MG63 (cell line): ENCODE data around the gene WASL. TPM values are rescaled to one million over a fixed set of nuclear protein-coding genes. Genes with fewer than 3 reads are reported as not detected.

Experiments used
- DNase-seq: peaks from one replicate; pipeline ENCODE4 v3.0.0-alpha.2; 2020
- H3K27me3 ChIP-seq: fragments of 250-450 bp; sonication (Bioruptor Pico); 2 replicates; pipeline ENCODE4 v1.5.1; 2020; ENCODE audit warnings: mild to moderate bottlenecking, moderate library complexity
- H3K36me3 ChIP-seq: fragments of 250-450 bp; sonication (Bioruptor Pico); 2 replicates; pipeline ENCODE4 v1.5.1; 2020; ENCODE audit warnings: mild to moderate bottlenecking, moderate library complexity
- H3K4me3 ChIP-seq: fragments of 250-450 bp; sonication (Bioruptor Pico); 2 replicates; pipeline ENCODE4 v1.5.1; 2020; ENCODE audit warnings: mild to moderate bottlenecking, moderate library complexity
- H3K9me3 ChIP-seq: fragments of 250-450 bp; sonication (Bioruptor Pico); 2 replicates; pipeline ENCODE4 v1.5.1; 2020; ENCODE audit warnings: mild to moderate bottlenecking, moderate library complexity
- total RNA-seq: library from RNA; depleted of rRNA; stranded (reverse); fragments of >200 nt; shearing (Covaris generic); gene quantifications from 2 replicates; pipeline ENCODE4 v1.2.3, GENCODE V29; 2014; ENCODE audit warnings: low replicate concordance

The WASL gene
- total RNA-seq, 1 experiment from 2014 or later = 1.4 TPM

DNA sequence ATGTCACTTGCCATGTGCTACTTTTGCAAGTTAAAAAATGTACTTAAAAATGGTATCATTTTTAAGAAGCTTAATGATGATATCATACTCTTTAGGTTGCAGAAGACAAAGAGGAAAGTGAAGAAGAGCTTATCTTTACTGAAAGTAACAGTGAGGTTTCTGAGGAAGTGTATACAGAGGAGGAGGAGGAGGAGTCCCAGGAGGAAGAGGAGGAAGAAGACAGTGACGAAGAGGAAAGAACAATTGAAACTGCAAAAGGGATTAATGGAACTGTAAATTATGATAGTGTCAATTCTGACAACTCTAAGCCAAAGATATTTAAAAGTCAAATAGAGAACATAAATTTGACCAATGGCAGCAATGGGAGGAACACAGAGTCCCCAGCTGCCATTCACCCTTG lies 87.0 kb downstream of the WASL start:
- Histone ChIP-seq H3K9me3 (no peaks in the 10 kb centered on the region), H3K4me3 (no peak overlapping the region), H3K36me3 (no peaks in the 10 kb centered on the region), H3K27me3 (no peaks in the 10 kb centered on the region)
- DNase-seq = no peak

DNA sequence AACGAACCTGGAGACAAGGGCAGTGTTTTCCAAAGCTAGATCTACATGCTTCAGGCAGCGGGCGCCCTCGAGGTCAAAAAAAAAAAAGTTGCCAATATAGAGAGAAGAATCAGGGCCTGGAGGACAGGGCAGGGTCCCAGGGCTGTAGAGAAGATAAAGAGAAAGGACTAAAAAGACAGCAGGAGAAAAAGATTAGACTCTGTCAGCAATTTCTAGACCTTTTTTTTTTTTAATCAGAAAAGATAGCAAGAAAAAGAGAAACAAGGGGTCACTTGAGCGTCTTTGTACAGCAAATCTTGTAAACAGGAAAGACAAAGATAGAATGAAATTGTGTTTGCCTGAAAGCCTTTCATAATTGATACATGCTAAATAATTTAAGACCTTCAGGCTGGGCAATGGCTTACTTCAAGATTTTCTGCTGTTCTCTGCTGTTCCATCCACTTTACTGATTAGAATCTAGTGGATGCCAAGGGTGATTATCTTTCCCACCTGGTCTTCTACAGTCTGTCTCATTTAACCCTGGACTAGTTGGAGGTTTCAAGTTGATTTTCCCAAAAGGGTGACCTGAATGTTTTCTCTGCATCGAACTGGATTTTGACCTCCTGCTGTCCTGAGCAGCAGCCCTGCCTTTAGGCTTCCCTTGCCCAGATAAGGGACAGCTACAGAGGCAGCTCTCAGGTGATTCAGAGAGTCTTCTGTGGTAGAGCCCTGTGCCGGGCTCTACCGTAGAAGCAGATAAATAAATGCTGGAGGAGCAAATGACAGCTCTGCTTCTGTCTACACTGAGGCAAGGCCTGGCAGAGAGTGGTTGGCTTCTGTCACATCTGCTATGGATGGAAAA lies 88.1 kb downstream of the WASL start:
- no peak for DNase-seq
- Histone ChIP-seq H3K36me3 (no peaks in the 10 kb centered on the region), H3K27me3 (no peaks in the 10 kb centered on the region)

DNA sequence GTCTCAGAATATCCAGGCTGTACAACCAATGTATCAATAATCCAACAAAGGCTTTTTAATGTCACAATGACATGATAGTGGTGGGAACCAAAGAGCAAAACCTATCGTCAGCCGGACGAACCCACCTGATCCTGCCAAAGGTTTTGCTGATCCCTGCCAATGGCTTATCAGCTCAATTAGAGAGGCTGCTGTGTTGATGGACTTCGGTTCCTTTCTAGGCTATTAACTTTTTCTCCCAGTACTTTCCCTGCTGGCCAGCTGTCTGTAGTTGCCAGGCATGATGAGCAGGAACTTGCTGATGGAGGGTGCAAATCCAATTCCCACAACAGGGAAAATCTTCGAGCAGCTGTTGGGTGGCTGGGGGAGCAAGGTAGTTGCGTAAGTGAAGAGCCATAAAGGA lies 90.8 kb downstream of the WASL start:
- H3K27me3 ChIP-seq = no peaks in the 10 kb centered on the region
- DNase-seq = no peak
- H3K4me3 ChIP-seq = no peak overlapping the region
- H3K9me3 ChIP-seq = no peaks in the 10 kb centered on the region
- no peaks in the 10 kb centered on the region for H3K36me3 ChIP-seq

More for the DNA sequence above, 88.1 kb downstream of the WASL start:
- H3K4me3 ChIP-seq = no peak overlapping the region
- H3K9me3 ChIP-seq = no peaks in the 10 kb centered on the region

DNA sequence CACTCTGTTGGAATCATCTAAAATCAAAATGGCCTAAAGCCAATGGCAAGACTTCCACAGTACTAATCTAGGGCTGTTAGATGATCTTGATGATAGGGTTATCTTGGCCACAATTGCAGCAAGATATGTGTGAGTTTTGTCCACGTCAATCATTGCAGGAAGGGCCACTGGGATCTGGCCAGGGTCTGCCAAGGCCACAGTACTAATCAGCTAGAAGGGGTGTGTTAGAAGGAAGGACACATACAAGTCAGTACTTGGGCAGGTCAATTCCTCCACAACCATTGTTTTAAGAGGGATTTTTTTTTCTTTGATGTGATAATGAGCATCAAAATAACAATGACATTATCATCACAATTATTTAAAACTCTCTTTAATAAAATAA lies 91.5 kb downstream of the WASL start:
- DNase-seq = no peak
- H3K27me3 ChIP-seq = no peaks in the 10 kb centered on the region
- H3K9me3 ChIP-seq = no peaks in the 10 kb centered on the region
- no peaks in the 10 kb centered on the region for H3K36me3 ChIP-seq
- H3K4me3 ChIP-seq = no peak overlapping the region

DNA sequence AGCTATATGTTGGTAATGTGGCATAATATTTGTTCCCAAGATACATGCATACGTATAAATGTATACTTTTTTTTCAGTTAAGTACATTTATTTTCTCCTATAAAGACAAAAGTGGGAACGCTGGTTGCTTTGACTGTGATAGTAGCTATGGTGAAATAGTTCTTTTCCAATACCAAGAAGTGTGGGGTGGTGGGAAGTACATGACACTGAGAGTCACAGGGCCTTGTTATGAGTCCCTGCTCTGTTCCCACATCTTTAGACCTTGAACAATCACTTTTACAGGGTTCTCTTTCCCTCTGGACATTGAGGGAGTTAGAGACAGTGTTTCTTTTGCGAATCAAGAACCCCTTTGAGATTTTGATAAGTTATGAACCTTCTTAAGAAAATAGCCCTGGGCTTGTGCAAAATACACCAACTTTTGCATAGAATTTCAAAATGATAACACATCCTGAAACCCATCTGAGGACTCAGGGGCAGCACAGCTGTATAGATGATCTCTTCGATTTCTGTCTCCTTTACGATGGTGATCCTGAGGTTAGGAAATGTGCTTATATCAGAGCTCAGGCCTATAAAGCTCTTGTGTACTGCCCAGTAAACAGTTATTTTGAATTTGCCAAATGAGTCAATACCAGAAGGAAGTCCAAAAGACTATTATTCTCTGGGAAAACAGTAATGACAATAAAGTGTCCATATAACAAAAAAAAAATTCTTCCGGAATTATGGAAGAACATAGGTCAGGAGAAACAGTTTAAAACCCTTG lies 92.1 kb downstream of the WASL start:
- H3K4me3 ChIP-seq = no peak overlapping the region
- no peaks in the 10 kb centered on the region for H3K36me3 ChIP-seq
- no peaks in the 10 kb centered on the region for H3K27me3 ChIP-seq
- DNase-seq = no peak
- H3K9me3 ChIP-seq = no peaks in the 10 kb centered on the region

DNA sequence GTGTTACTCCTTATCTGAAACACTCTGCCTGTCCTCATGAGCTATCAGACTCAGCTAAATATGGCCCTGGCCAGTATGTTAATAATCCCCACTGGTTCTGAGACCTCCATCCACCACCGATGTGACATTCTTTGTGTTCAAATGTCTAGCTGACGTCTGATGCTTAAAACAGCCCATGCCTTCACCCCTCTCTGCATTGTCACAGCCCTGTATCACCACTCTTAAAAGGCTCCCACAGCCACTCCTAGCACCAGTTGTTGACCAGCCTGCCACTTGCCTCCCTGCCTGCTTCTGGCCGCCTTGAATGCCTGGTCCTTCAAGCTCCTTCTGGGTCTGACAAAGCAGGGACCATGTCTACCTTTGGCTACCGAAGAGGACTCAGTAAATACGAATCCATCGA lies 93.2 kb downstream of the WASL start, which contains the start of gene LMOD2:
Gene LMOD2 (plus strand): TSS at position 253 of the 400 bp plus-strand sequence. CDS start 98 bp downstream, at position 351.
- no peak for DNase-seq
- Histone ChIP-seq H3K36me3 (no peaks in the 10 kb centered on the region), H3K9me3 (no peaks in the 10 kb centered on the region), H3K27me3 (no peaks in the 10 kb centered on the region), H3K4me3 (no peak within 1 kb of the TSS)

DNA sequence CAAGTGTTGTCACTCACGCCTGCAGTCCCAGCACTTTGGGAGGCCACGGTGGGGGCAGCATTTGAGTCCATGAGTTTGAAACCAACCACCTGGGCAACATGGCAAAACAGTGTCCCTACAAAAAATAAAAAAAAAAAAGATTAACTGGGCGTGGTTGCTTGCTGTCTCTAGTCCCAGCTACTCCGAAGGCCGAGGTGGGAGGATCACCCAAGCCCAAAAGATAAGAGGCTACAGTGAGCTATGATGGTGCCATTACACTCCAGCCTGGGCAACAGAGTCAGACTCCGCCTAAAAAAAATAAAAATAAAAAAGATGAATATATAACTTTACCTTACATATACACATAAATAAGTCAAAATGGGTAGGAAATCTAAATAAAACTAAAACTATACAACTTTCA lies 95.6 kb downstream of the WASL start:
- no peaks in the 10 kb centered on the region for H3K9me3 ChIP-seq
- no peak for DNase-seq

DNA sequence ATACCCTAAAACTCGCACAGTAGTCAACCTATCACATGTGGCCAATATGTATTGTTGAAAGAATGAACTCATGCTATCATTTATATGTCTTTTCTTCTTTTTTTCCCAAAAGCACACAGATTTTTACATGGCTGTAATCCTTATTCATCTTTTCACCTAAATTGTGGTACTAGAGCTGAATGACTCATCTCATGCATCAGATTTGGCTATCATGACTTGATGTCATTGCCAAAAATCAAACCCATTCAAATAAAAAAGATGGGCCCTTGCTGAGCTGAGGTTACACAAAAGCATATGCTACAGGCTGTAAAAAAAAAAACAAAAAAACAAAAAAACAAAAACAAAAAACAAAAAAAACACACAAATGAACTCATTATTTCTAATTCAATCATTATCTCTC lies 96.4 kb downstream of the WASL start:
- H3K27me3 ChIP-seq = no peaks in the 10 kb centered on the region
- H3K4me3 ChIP-seq = no peak overlapping the region
- H3K9me3 ChIP-seq = no peaks in the 10 kb centered on the region
- H3K36me3 ChIP-seq = no peaks in the 10 kb centered on the region
- no peak for DNase-seq

More for the DNA sequence above, 95.6 kb downstream of the WASL start:
- H3K4me3 ChIP-seq = no peak overlapping the region
- H3K27me3 ChIP-seq = no peaks in the 10 kb centered on the region
- no peaks in the 10 kb centered on the region for H3K36me3 ChIP-seq

DNA sequence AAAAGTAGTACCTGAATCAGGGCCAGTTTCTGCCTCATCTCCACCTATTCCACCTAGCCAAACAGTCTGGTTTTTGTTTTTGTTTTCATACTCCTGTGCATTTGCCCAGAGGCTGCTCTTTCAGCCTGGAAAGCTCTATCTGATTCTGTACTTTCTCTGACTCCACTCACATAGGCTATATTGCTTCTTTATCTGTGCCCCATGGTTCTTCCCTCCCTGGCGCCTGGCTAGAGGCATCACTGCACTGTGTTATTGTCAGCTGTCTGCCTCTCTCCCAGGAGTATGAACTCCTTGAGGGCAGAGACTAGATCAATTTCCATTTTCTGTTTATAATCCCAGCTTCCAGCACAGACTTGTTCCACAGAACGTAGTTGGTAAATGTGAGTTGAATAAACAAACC lies 98.2 kb downstream of the WASL start:
- H3K36me3 ChIP-seq = no peaks in the 10 kb centered on the region
- DNase-seq = no peak
- H3K9me3 ChIP-seq = no peaks in the 10 kb centered on the region
- H3K27me3 ChIP-seq = no peaks in the 10 kb centered on the region
- no peak overlapping the region for H3K4me3 ChIP-seq

DNA sequence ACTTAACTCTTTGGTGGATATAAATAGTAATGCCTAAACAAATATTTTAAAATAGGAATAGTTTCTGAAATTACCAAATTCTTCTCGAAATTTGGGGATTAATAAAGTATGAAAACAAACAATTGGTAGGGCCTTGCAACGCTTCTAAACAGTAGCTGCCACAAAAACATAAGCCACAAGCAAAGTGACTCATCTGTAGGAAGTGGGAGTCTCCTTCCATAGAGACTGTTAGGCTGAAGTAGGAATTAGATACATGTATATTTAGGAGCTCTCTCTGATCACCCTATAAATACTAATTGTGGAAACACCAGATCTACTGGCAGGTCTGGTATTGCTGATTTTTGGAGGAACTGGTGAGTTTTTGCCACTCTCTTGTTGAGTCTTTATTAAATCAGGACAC lies 98.8 kb downstream of the WASL start:
- Histone ChIP-seq H3K4me3 (no peak overlapping the region), H3K9me3 (no peaks in the 10 kb centered on the region), H3K36me3 (no peaks in the 10 kb centered on the region), H3K27me3 (no peaks in the 10 kb centered on the region)
- DNase-seq = no peak

DNA sequence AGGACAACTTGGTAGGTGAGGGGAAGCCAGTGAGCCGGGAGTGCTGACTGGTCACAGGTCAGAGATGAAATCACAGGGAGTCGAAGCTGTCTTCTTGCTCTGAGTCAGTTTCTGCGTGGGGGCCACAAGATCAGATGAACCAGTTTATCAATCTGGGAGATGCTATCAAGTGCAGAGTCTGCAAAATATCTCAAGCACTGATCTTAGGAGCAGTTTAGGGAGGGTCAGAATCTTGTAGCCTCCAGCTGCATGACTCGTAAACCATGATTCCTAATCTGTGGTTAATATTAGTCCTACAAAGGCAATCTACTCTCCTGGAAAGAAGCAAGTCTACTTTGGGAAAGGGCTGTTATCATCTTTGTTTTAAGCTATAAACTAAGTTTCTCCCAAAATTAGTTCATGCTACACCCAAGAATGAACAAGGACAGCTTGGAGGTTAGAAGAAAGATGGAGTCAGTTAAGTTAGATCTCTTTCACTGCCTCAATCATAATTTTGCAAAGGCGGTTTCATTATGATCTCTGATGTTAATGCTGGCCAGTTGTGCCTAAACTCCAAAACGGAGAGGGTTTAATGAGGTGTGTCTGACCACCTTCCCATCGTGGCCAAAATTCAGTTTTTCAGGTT lies 101.6 kb downstream of the WASL start:
- Histone ChIP-seq H3K9me3 (no peaks in the 10 kb centered on the region), H3K36me3 (no peaks in the 10 kb centered on the region), H3K27me3 (no peaks in the 10 kb centered on the region), H3K4me3 (no peak overlapping the region)
- DNase-seq = no peak

DNA sequence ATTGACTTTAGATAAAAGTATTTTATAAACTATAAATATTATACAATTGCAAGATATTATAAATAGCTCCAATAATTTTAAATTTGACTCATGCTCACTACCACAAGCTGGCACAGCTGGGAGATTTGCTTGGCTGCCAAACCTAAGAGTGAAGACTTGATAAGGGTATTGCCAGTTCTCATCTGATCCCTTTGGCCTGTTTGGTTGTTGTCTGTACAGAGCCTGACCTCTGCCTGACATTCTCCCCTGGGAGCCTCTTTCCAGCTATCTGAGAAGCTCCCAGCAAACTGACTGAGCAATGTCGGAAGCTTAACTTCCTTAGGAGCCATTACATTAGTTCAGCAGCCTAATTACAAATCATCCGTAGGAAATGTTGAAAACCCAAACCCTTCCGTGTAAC lies 103.3 kb downstream of the WASL start:
- Histone ChIP-seq H3K36me3 (no peaks in the 10 kb centered on the region), H3K27me3 (no peaks in the 10 kb centered on the region), H3K9me3 (no peaks in the 10 kb centered on the region), H3K4me3 (no peak overlapping the region)
- peak; percentile 9 for DNase-seq

DNA sequence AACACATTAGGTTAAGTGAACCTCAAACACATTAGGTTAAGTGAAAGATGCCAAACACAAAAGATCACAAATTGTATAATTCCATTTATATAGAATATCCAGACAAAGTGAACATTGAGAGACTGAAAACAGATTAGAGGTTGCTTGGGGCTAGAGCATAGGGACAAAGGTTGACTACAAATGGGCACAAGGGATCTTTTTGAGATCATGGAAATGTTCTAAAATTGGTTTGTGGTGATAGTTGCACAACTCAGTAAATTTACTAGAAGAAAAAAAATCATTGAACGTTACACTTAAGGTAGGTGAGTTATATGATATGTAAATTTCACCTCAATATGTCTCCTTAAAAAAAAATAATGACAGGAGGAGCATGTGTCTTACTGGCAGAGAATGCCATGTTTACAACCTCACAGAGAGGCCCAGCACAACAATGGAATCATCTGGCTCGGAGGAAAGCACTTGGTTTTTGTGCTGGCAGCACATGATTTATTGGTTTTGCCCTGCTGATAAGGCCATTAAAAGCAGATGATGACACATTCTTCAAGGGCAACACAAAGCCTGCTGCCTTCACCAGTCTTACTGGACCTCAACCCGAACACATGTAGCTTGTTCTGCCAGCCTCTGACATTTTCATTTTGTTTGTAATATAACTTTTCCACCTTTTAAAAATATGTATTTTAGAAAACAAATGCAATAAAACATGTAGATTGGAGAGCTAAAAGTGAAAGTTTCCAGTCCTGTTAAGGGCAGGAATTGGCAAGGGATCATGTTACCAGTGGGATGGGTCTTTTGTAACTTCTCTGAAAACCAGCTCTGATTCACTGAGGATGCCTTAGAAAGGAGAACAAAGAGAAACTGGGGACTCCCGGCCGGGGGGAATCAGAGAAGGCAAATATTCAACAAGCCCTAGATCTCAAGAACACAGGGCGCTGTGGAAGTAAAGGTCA lies 105.0 kb downstream of the WASL start:
- H3K36me3 ChIP-seq = no peaks in the 10 kb centered on the region
- no peaks in the 10 kb centered on the region for H3K27me3 ChIP-seq
- no peaks in the 10 kb centered on the region for H3K9me3 ChIP-seq
- H3K4me3 ChIP-seq = no peak overlapping the region
- peak; percentile 20 for DNase-seq

DNA sequence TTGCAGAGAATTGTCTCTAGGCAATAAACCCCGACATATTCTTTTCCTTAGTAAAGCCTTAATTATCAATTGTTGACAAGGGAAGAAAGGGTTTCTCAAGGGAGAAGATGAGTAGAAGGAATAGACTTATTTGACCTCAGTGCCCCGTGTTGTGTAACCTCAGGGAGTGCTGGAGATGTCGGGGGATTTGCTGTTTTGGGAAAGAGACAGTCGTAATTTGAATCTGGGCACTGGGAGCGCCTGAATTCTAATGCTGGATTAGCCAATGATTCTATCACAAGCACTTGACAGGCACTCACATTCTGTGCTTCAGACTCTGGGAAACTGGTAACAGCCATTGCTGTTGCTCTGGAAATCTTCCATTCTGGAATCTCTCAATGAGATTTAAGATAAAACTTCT lies 106.9 kb downstream of the WASL start:
- H3K4me3 ChIP-seq = no peak overlapping the region
- no peaks in the 10 kb centered on the region for H3K36me3 ChIP-seq
- no peaks in the 10 kb centered on the region for H3K27me3 ChIP-seq
- no peak for DNase-seq
- H3K9me3 ChIP-seq = no peaks in the 10 kb centered on the region

DNA sequence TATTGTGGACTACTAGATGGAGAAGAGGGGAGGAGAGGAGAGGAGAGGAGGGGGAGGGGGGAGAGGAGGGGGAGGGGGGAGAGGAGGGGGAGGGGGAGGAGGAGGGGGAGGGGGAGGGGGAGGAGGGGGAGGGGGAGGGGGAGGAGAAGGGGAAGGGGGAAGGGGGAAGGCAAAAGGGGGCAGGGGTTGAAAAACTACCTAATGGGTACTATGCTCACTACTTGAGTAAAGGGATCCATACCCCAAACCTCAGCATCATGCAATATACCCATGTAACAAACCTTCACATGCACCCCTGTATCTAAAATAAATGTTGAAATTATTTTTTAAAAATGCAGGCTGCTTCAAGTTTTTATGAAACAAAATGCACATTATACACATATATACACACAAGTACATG lies 108.2 kb downstream of the WASL start:
- Histone ChIP-seq H3K9me3 (no peaks in the 10 kb centered on the region), H3K27me3 (no peaks in the 10 kb centered on the region), H3K4me3 (no peak overlapping the region), H3K36me3 (no peaks in the 10 kb centered on the region)
- DNase-seq = no peak

DNA sequence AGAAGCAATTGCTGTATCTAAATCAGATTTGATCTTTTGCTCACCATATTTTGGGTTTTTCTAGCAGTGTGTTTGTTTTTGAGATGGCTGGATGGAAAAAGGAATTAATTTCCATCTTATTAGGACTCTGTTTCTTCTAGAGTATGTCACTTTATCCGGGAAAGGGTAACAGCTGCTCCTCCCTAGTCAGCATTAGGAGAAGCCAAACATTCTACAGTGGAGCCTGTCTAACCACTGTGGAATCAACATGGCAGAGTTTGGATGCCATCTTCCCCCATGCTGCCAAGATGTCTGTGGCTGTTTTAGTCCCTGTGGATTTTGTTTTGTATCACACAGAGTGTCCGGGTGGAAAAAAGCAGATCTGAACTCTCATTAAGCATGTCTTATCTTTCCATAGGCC lies 109.2 kb downstream of the WASL start:
- H3K27me3 ChIP-seq = no peaks in the 10 kb centered on the region
- no peaks in the 10 kb centered on the region for H3K36me3 ChIP-seq
- H3K4me3 ChIP-seq = no peak overlapping the region
- no peak for DNase-seq
- no peaks in the 10 kb centered on the region for H3K9me3 ChIP-seq
